Femur (tissue), 1 donor: ENCODE results near the gene PREP.

Experiments used
- DNase-seq: peaks from one replicate; pipeline ENCODE4 v3.0.0-alpha.2; 2017

Gene PREP

GRCh38 chr6:105302617-105303128 lies 100.2 kb downstream of the PREP start:
- no peak for DNase-seq

GRCh38 chr6:105301756-105302616 lies 100.9 kb downstream of the PREP start:
- DNase-seq, result no peak

- peak; percentile 42 for DNase-seq
Measured at GRCh38 chr6:105301072-105301503, 101.8 kb downstream of the PREP start.

GRCh38 chr6:105300090-105300489 lies 102.8 kb downstream of the PREP start:
- no peak for DNase-seq

GRCh38 chr6:105294129-105294528 lies 108.8 kb downstream of the PREP start:
- DNase-seq, result no peak

- no peak for DNase-seq
Measured at GRCh38 chr6:105292689-105293339, 110.1 kb downstream of the PREP start.

- DNase-seq, result no peak
Measured at GRCh38 chr6:105291525-105291924, 111.4 kb downstream of the PREP start.

GRCh38 chr6:105282631-105283585 lies 120.0 kb downstream of the PREP start:
- no peak for DNase-seq

- DNase-seq, result no peak
Measured at GRCh38 chr6:105280033-105280432, 122.8 kb downstream of the PREP start.

GRCh38 chr6:105279463-105279862 lies 123.4 kb downstream of the PREP start:
- DNase-seq, result no peak

- no peak for DNase-seq
Measured at GRCh38 chr6:105278813-105279212, 124.1 kb downstream of the PREP start.

GRCh38 chr6:105278035-105278434 lies 124.8 kb downstream of the PREP start:
- DNase-seq, result no peak

- DNase-seq, result no peak
Measured at GRCh38 chr6:105276374-105276773, 126.5 kb downstream of the PREP start.

GRCh38 chr6:105275542-105275941 lies 127.3 kb downstream of the PREP start:
- DNase-seq, result no peak

GRCh38 chr6:105274678-105275077 lies 128.2 kb downstream of the PREP start:
- no peak for DNase-seq

- DNase-seq, result no peak
Measured at GRCh38 chr6:105273589-105273988, 129.3 kb downstream of the PREP start.

- DNase-seq, result peak; percentile 22
Measured at GRCh38 chr6:105272786-105273185, 130.1 kb downstream of the PREP start.

- DNase-seq, result no peak
Measured at GRCh38 chr6:105270511-105270910, 132.4 kb downstream of the PREP start.

- no peak for DNase-seq
Measured at GRCh38 chr6:105269390-105269789, 133.5 kb downstream of the PREP start.

GRCh38 chr6:105263685-105264610 lies 138.9 kb downstream of the PREP start:
- DNase-seq, result no peak
